Measurements from ENCODE around the gene CHN2.
A peak's percentile ranks its signal among the peaks of the same experiment; 100 is the strongest.

The CHN2 gene

GRCh38 chr7:29302666-29303395, 108.3 kb downstream of the CHN2 start:
- ChIA-PET CTCF (interaction anchor here (1.1 to 2.3 kb wide), 3 partner anchors 37 to 113 kb away, joined by 3 to 10 read pairs (median 3); no protein-coding TSS in a partner anchor), POLR2A (no interaction called here)
- 97% methylated on average over 12 of the region's 12 CpGs for WGBS (ENCODE audit: insufficient coverage)
- Histone ChIP-seq H3K27ac (ENCODE audit: insufficient read depth in 1 of 2, low read depth in 1 of 2, low read length in 2 of 2, poor library complexity in 1 of 2, severe bottlenecking in 2 of 2) (no peak overlapping the region), H3K4me3 (ENCODE audit: control insufficient read depth in 1 of 7, extremely low read depth in 1 of 7, insufficient read depth in 4 of 7, low read depth in 2 of 7, low read length in 6 of 7) (no peak overlapping the region), H3K9me3 (ENCODE audit: control extremely low read depth in 1 of 5, control insufficient read depth in 4 of 5, insufficient read depth in 2 of 5, low read depth in 1 of 5, low read length in 4 of 5) (no peaks in the 10 kb centered on the region), H3K36me3 (ENCODE audit: control insufficient read depth in 4 of 4, insufficient read depth in 4 of 4, low read length in 3 of 4) (no peaks in the 10 kb centered on the region), H3K27me3 (replicated peaks in 2 of 5; ENCODE audit: control insufficient read depth in 4 of 5, insufficient read depth in 5 of 5, low read length in 4 of 5) (no peaks in the 10 kb centered on the region), H3K4me1 (ENCODE audit: control extremely low read depth in 1 of 4, control insufficient read depth in 4 of 4, insufficient read depth in 4 of 4, low read length in 3 of 4) (no peaks in the 10 kb centered on the region)
- DNase-seq, result no peak

- Histone ChIP-seq H3K4me1 (ENCODE audit: control extremely low read depth in 1 of 4, control insufficient read depth in 4 of 4, insufficient read depth in 4 of 4, low read length in 3 of 4) (no peaks in the 10 kb centered on the region), H3K27me3 (replicated peaks in 2 of 5; ENCODE audit: control insufficient read depth in 4 of 5, insufficient read depth in 5 of 5, low read length in 4 of 5) (no peaks in the 10 kb centered on the region), H3K9me3 (ENCODE audit: control extremely low read depth in 1 of 5, control insufficient read depth in 4 of 5, insufficient read depth in 2 of 5, low read depth in 1 of 5, low read length in 4 of 5) (no peaks in the 10 kb centered on the region), H3K4me3 (ENCODE audit: control insufficient read depth in 1 of 7, extremely low read depth in 1 of 7, insufficient read depth in 4 of 7, low read depth in 2 of 7, low read length in 6 of 7) (no peak overlapping the region), H3K36me3 (ENCODE audit: control insufficient read depth in 4 of 4, insufficient read depth in 4 of 4, low read length in 3 of 4) (no peaks in the 10 kb centered on the region), H3K27ac (ENCODE audit: insufficient read depth in 1 of 2, low read depth in 1 of 2, low read length in 2 of 2, poor library complexity in 1 of 2, severe bottlenecking in 2 of 2) (no peak overlapping the region)
- peak in 2 of 3 donors; percentile 55 to 62 for DNase-seq
- ChIA-PET CTCF (interaction anchor here (0.6 to 1.5 kb wide), 9 partner anchors 8 to 378 kb away, joined by 3 to 6 read pairs (median 3); no protein-coding TSS in a partner anchor), POLR2A (no interaction called here)
- WGBS (ENCODE audit: insufficient coverage), result 93% methylated on average over 6 of the region's 6 CpGs
Measured at GRCh38 chr7:29304756-29305155, 110.2 kb downstream of the CHN2 start.

- DNase-seq, result no peak
- CTCF ChIA-PET, result interaction anchor here (0.8 to 4.1 kb wide), 3 partner anchors 20 to 118 kb away, joined by 3 to 17 read pairs (median 3); no protein-coding TSS in a partner anchor
- Histone ChIP-seq H3K27ac (ENCODE audit: insufficient read depth in 1 of 2, low read depth in 1 of 2, low read length in 2 of 2, poor library complexity in 1 of 2, severe bottlenecking in 2 of 2) (no peak overlapping the region), H3K4me1 (ENCODE audit: control extremely low read depth in 1 of 4, control insufficient read depth in 4 of 4, insufficient read depth in 4 of 4, low read length in 3 of 4) (no peaks in the 10 kb centered on the region), H3K4me3 (ENCODE audit: control insufficient read depth in 1 of 7, extremely low read depth in 1 of 7, insufficient read depth in 4 of 7, low read depth in 2 of 7, low read length in 6 of 7) (no peak overlapping the region), H3K36me3 (ENCODE audit: control insufficient read depth in 4 of 4, insufficient read depth in 4 of 4, low read length in 3 of 4) (no peaks in the 10 kb centered on the region), H3K9me3 (ENCODE audit: control extremely low read depth in 1 of 5, control insufficient read depth in 4 of 5, insufficient read depth in 2 of 5, low read depth in 1 of 5, low read length in 4 of 5) (peaks cover 0 to 2% (median 0%) of the 10 kb centered on the region in 5 experiments), H3K27me3 (replicated peaks in 2 of 5; ENCODE audit: control insufficient read depth in 4 of 5, insufficient read depth in 5 of 5, low read length in 4 of 5) (no peaks in the 10 kb centered on the region)
- POLR2A ChIA-PET, result no interaction called here
- WGBS (ENCODE audit: insufficient coverage), result 100% methylated on average over 4 of the region's 5 CpGs
Measured at GRCh38 chr7:29306319-29306991, 111.9 kb downstream of the CHN2 start.

GRCh38 chr7:29308424-29308823, 113.8 kb downstream of the CHN2 start:
- H3K9me3 ChIP-seq (ENCODE audit: control extremely low read depth in 1 of 5, control insufficient read depth in 4 of 5, insufficient read depth in 2 of 5, low read depth in 1 of 5, low read length in 4 of 5), result peaks cover 0 to 2% (median 0%) of the 10 kb centered on the region in 5 experiments
- 100% methylated on average over 2 of the region's 6 CpGs for WGBS (ENCODE audit: insufficient coverage)
- H3K4me1 ChIP-seq (ENCODE audit: control extremely low read depth in 1 of 4, control insufficient read depth in 4 of 4, insufficient read depth in 4 of 4, low read length in 3 of 4), result no peaks in the 10 kb centered on the region
- CTCF ChIA-PET, result interaction anchor here (0.8 to 4.1 kb wide), 10 partner anchors 8 to 118 kb away, joined by 3 to 17 read pairs (median 4); no protein-coding TSS in a partner anchor
- no peak overlapping the region for H3K27ac ChIP-seq (ENCODE audit: insufficient read depth in 1 of 2, low read depth in 1 of 2, low read length in 2 of 2, poor library complexity in 1 of 2, severe bottlenecking in 2 of 2)
- DNase-seq, result no peak
- no peaks in the 10 kb centered on the region for H3K36me3 ChIP-seq (ENCODE audit: control insufficient read depth in 4 of 4, insufficient read depth in 4 of 4, low read length in 3 of 4)
- H3K27me3 ChIP-seq (replicated peaks in 2 of 5; ENCODE audit: control insufficient read depth in 4 of 5, insufficient read depth in 5 of 5, low read length in 4 of 5), result no peaks in the 10 kb centered on the region
- POLR2A ChIA-PET, result no interaction called here
- H3K4me3 ChIP-seq (ENCODE audit: control insufficient read depth in 1 of 7, extremely low read depth in 1 of 7, insufficient read depth in 4 of 7, low read depth in 2 of 7, low read length in 6 of 7), result no peak overlapping the region

- POLR2A ChIA-PET, result interaction anchor here (0.6 kb wide), 1 partner anchor 456 kb away, joined by 3 read pairs; no protein-coding TSS in a partner anchor
- Histone ChIP-seq H3K4me3 (ENCODE audit: control insufficient read depth in 1 of 7, extremely low read depth in 1 of 7, insufficient read depth in 4 of 7, low read depth in 2 of 7, low read length in 6 of 7) (no peak overlapping the region), H3K27ac (ENCODE audit: insufficient read depth in 1 of 2, low read depth in 1 of 2, low read length in 2 of 2, poor library complexity in 1 of 2, severe bottlenecking in 2 of 2) (no peak overlapping the region), H3K36me3 (ENCODE audit: control insufficient read depth in 4 of 4, insufficient read depth in 4 of 4, low read length in 3 of 4) (no peaks in the 10 kb centered on the region), H3K4me1 (ENCODE audit: control extremely low read depth in 1 of 4, control insufficient read depth in 4 of 4, insufficient read depth in 4 of 4, low read length in 3 of 4) (peaks cover 0 to 3% (median 1%) of the 10 kb centered on the region in 4 experiments), H3K9me3 (ENCODE audit: control extremely low read depth in 1 of 5, control insufficient read depth in 4 of 5, insufficient read depth in 2 of 5, low read depth in 1 of 5, low read length in 4 of 5) (peaks cover 0 to 2% (median 0%) of the 10 kb centered on the region in 5 experiments), H3K27me3 (replicated peaks in 2 of 5; ENCODE audit: control insufficient read depth in 4 of 5, insufficient read depth in 5 of 5, low read length in 4 of 5) (no peaks in the 10 kb centered on the region)
- peak in 2 of 3 donors; percentile 28 to 37 for DNase-seq
- 94% methylated on average over 5 of the region's 9 CpGs for WGBS (ENCODE audit: insufficient coverage)
- CTCF ChIA-PET, result interaction anchor here (0.7 to 4.1 kb wide), 6 partner anchors 12 to 121 kb away, joined by 3 to 17 read pairs (median 4); no protein-coding TSS in a partner anchor
Measured at GRCh38 chr7:29309041-29309854, 114.7 kb downstream of the CHN2 start.

GRCh38 chr7:29310625-29311024, 116.0 kb downstream of the CHN2 start:
- POLR2A ChIA-PET, result no interaction called here
- DNase-seq, result no peak

More at GRCh38 chr7:29310625-29311024, 116.0 kb downstream of the CHN2 start:
- H3K9me3 ChIP-seq (ENCODE audit: control extremely low read depth in 1 of 5, control insufficient read depth in 4 of 5, insufficient read depth in 2 of 5, low read depth in 1 of 5, low read length in 4 of 5), result peaks cover 0 to 2% (median 0%) of the 10 kb centered on the region in 5 experiments
- CTCF ChIA-PET, result no interaction called here
- H3K27me3 ChIP-seq (replicated peaks in 2 of 5; ENCODE audit: control insufficient read depth in 4 of 5, insufficient read depth in 5 of 5, low read length in 4 of 5), result no peaks in the 10 kb centered on the region
- peaks cover 0 to 6% (median 2%) of the 10 kb centered on the region in 4 experiments for H3K4me1 ChIP-seq (ENCODE audit: control extremely low read depth in 1 of 4, control insufficient read depth in 4 of 4, insufficient read depth in 4 of 4, low read length in 3 of 4)
- no peaks in the 10 kb centered on the region for H3K36me3 ChIP-seq (ENCODE audit: control insufficient read depth in 4 of 4, insufficient read depth in 4 of 4, low read length in 3 of 4)
- H3K4me3 ChIP-seq (ENCODE audit: control insufficient read depth in 1 of 7, extremely low read depth in 1 of 7, insufficient read depth in 4 of 7, low read depth in 2 of 7, low read length in 6 of 7), result no peak overlapping the region
- H3K27ac ChIP-seq (ENCODE audit: insufficient read depth in 1 of 2, low read depth in 1 of 2, low read length in 2 of 2, poor library complexity in 1 of 2, severe bottlenecking in 2 of 2), result no peak overlapping the region

Measured in common myeloid progenitor, CD34-positive (primary cell).